ENCODE measurements around the gene GNA12. TPM values are rescaled to one million over a fixed set of nuclear protein-coding genes. Genes with fewer than 3 reads are reported as not detected.

Gene GNA12
- total RNA-seq, 1 donor: 27.1 TPM

- no peak overlapping the region for H3K4me3 ChIP-seq (ENCODE audit: insufficient read depth, low read length)
- H3K79me2 ChIP-seq (ENCODE audit: insufficient read depth, low read length): no peaks in the 10 kb centered on the region
- H2AFZ ChIP-seq (ENCODE audit: low read length): no peak overlapping the region
- H4K20me1 ChIP-seq (ENCODE audit: insufficient read depth, low read length): no peaks in the 10 kb centered on the region
- H3K27me3 ChIP-seq (ENCODE audit: insufficient read depth, low read length): no peaks in the 10 kb centered on the region
- no peaks in the 10 kb centered on the region for H3K36me3 ChIP-seq (ENCODE audit: insufficient read depth, low read length)
- H3K4me1 ChIP-seq (ENCODE audit: insufficient read depth, low read length): no peaks in the 10 kb centered on the region
- no peak for DNase-seq (ENCODE audit: insufficient read length, low spot score, missing footprints)
- TF ChIP-seq CTCF (IDR thresholded peaks at IDR 0.05; ENCODE audit: extremely low read depth, low read depth, low read length): no peak
- no peak overlapping the region for H3K4me2 ChIP-seq (ENCODE audit: insufficient read depth, low read length)
- no peaks in the 10 kb centered on the region for H3K9me3 ChIP-seq (ENCODE audit: low read depth, low read length)
- H3K27ac ChIP-seq (ENCODE audit: low read depth, low read length): no peak overlapping the region
These were observed 135.4 kb downstream of the GNA12 start for GRCh38 chr7:2708547-2709310.

GRCh38 chr7:2708041-2708440, 136.1 kb downstream of the GNA12 start:
- no peaks in the 10 kb centered on the region for H3K4me1 ChIP-seq (ENCODE audit: insufficient read depth, low read length)

GRCh38 chr7:2707481-2707880, 136.6 kb downstream of the GNA12 start:
- H3K79me2 ChIP-seq (ENCODE audit: insufficient read depth, low read length): no peaks in the 10 kb centered on the region
- no peaks in the 10 kb centered on the region for H3K36me3 ChIP-seq (ENCODE audit: insufficient read depth, low read length)
- H3K27me3 ChIP-seq (ENCODE audit: insufficient read depth, low read length): no peaks in the 10 kb centered on the region
- no peak overlapping the region for H3K4me3 ChIP-seq (ENCODE audit: insufficient read depth, low read length)
- TF ChIP-seq CTCF (IDR thresholded peaks at IDR 0.05; ENCODE audit: extremely low read depth, low read depth, low read length): no peak
- H3K27ac ChIP-seq (ENCODE audit: low read depth, low read length): no peak overlapping the region
- no peak for DNase-seq (ENCODE audit: insufficient read length, low spot score, missing footprints)
- H3K4me1 ChIP-seq (ENCODE audit: insufficient read depth, low read length): no peaks in the 10 kb centered on the region
- no peaks in the 10 kb centered on the region for H4K20me1 ChIP-seq (ENCODE audit: insufficient read depth, low read length)
- H2AFZ ChIP-seq (ENCODE audit: low read length): no peak overlapping the region
- H3K4me2 ChIP-seq (ENCODE audit: insufficient read depth, low read length): no peak overlapping the region
- no peaks in the 10 kb centered on the region for H3K9me3 ChIP-seq (ENCODE audit: low read depth, low read length)

More at GRCh38 chr7:2708041-2708440, 136.1 kb downstream of the GNA12 start:
- Histone ChIP-seq H3K79me2 (ENCODE audit: insufficient read depth, low read length) (no peaks in the 10 kb centered on the region), H3K4me2 (ENCODE audit: insufficient read depth, low read length) (no peak overlapping the region), H3K36me3 (ENCODE audit: insufficient read depth, low read length) (no peaks in the 10 kb centered on the region), H2AFZ (ENCODE audit: low read length) (no peak overlapping the region), H3K9me3 (ENCODE audit: low read depth, low read length) (no peaks in the 10 kb centered on the region), H3K27me3 (ENCODE audit: insufficient read depth, low read length) (no peaks in the 10 kb centered on the region), H3K4me3 (ENCODE audit: insufficient read depth, low read length) (no peak overlapping the region), H4K20me1 (ENCODE audit: insufficient read depth, low read length) (no peaks in the 10 kb centered on the region), H3K27ac (ENCODE audit: low read depth, low read length) (no peak overlapping the region)
- no peak for DNase-seq (ENCODE audit: insufficient read length, low spot score, missing footprints)
- no peak for TF ChIP-seq CTCF (IDR thresholded peaks at IDR 0.05; ENCODE audit: extremely low read depth, low read depth, low read length)

GRCh38 chr7:2706685-2707126, 137.4 kb downstream of the GNA12 start:
- Histone ChIP-seq H3K4me2 (ENCODE audit: insufficient read depth, low read length) (no peak overlapping the region), H3K4me1 (ENCODE audit: insufficient read depth, low read length) (no peaks in the 10 kb centered on the region), H3K4me3 (ENCODE audit: insufficient read depth, low read length) (no peak overlapping the region), H3K27ac (ENCODE audit: low read depth, low read length) (no peak overlapping the region), H4K20me1 (ENCODE audit: insufficient read depth, low read length) (peaks cover under 1% of the 10 kb centered on the region), H3K79me2 (ENCODE audit: insufficient read depth, low read length) (no peaks in the 10 kb centered on the region), H3K27me3 (ENCODE audit: insufficient read depth, low read length) (no peaks in the 10 kb centered on the region), H3K36me3 (ENCODE audit: insufficient read depth, low read length) (no peaks in the 10 kb centered on the region), H3K9me3 (ENCODE audit: low read depth, low read length) (no peaks in the 10 kb centered on the region), H2AFZ (ENCODE audit: low read length) (no peak overlapping the region)
- no peak for DNase-seq (ENCODE audit: insufficient read length, low spot score, missing footprints)
- TF ChIP-seq CTCF (IDR thresholded peaks at IDR 0.05; ENCODE audit: extremely low read depth, low read depth, low read length): no peak

All from osteoblast (primary cell).